Esophagus (tissue), 2 donors: ENCODE results near the gene MEIS2. TPM values are rescaled to one million over a fixed set of nuclear protein-coding genes. Genes with fewer than 3 reads are reported as not detected.

ENCODE experiments used
- H3K27ac ChIP-seq, 2 donors: one replicate each; pipeline ENCODE4 v1.5.1; 2013; ENCODE audit warnings: low read depth in 2 of 2, mild to moderate bottlenecking in 2 of 2, inconsistent platforms in 1 of 2, low read length in 1 of 2, moderate library complexity in 1 of 2
- H3K27me3 ChIP-seq, 2 donors: one replicate each; pipeline ENCODE4 v1.6.1; 2013; ENCODE audit warnings: low read length in 2 of 2, control low read depth in 1 of 2, mild to moderate bottlenecking in 1 of 2; ENCODE audit not compliant: insufficient read depth in 2 of 2, control insufficient read depth in 1 of 2
- H3K36me3 ChIP-seq, 2 donors: one replicate each; pipeline ENCODE4 v1.6.1; 2013; ENCODE audit warnings: low read length in 1 of 2; ENCODE audit not compliant: control insufficient read depth in 2 of 2, insufficient read depth in 2 of 2
- H3K4me1 ChIP-seq, 2 donors: one replicate each; pipeline ENCODE4 v1.6.1; 2013; ENCODE audit warnings: low read length in 1 of 2; ENCODE audit not compliant: control insufficient read depth in 2 of 2, insufficient read depth in 2 of 2
- H3K4me3 ChIP-seq, 2 donors: one replicate each; pipeline ENCODE4 v1.5.1; 2013; ENCODE audit warnings: low read length in 2 of 2, mild to moderate bottlenecking in 2 of 2, low read depth in 1 of 2, moderate library complexity in 1 of 2
- H3K9me3 ChIP-seq, 2 donors: one replicate each; pipeline ENCODE4 v1.6.1; 2013; ENCODE audit warnings: mild to moderate bottlenecking in 2 of 2, low read depth in 1 of 2, low read length in 1 of 2, moderate library complexity in 1 of 2; ENCODE audit not compliant: control insufficient read depth in 2 of 2, insufficient read depth in 1 of 2
- WGBS, 2 donors: extraction: QIAGEN DNeasy Blood & Tissue Kit; methylation state at CpG; one replicate each; pipeline ENCODE4 v1.1.7; 2013; 5-methylcytosine and 5-hydroxymethylcytosine counted together
- polyA plus RNA-seq, 2 donors: library from polyadenylated mRNA; stranded (reverse); fragments of 200-250 nt; gene quantifications; one replicate each; pipeline ENCODE4 v1.2.3, GENCODE V29; 2013
- donor health status: healthy with polysubstance abuse.
- donor health status: Bipolar disorder and iron deficiency.

The MEIS2 gene
- polyA plus RNA-seq, 2 donors: 6.0 to 8.8 TPM

DNA sequence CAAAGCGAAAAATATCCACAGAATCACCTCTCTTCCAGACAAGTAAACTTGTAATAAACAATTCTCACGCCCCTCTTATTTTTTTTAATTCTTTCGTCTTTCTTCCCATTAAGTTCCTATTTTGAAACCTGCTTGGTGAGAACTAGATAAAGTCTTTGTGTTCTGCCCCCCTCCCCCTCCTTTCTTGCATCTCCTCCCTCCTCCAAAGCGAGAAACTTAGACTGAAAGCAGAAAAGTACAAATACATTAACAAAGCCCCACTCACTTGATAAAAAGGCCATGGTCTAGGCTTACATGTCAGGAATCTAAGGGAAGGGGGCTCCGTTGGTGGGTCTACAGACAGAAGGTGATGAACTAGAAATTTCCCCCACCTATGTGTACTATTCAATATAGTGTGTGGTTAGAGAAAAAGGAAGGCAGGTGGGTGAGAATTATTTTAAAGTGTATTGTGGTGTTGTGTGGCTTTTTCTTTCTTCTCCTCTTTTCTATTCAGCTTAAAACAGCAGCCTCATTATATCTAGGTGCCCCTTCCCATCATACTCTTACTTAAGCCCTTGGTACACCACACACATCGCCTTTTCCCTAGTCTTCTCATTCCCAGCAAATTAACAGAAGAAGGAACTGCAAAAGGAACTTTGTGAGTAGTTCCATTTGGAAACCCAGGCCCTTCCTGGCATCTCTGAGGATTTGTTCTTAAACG, 215.3 kb downstream of the MEIS2 start:
- no peaks in the 10 kb centered on the region for H3K36me3 ChIP-seq
- no peaks in the 10 kb centered on the region for H3K9me3 ChIP-seq
- peaks cover 3 to 4% of the 10 kb centered on the region in 2 donors for H3K4me1 ChIP-seq
- 75 to 76% methylated on average over 7 of the region's 7 CpGs for WGBS, 2 donors
- no peak overlapping the region for H3K27ac ChIP-seq
- H3K4me3 ChIP-seq: no peak overlapping the region
- H3K27me3 ChIP-seq: no peaks in the 10 kb centered on the region

- H3K36me3 ChIP-seq: no peaks in the 10 kb centered on the region
- H3K4me3 ChIP-seq: no peak overlapping the region
- peaks cover 0 to 5% of the 10 kb centered on the region in 2 donors for H3K27me3 ChIP-seq
- no peak overlapping the region for H3K27ac ChIP-seq
- 64% methylated on average over 3 of the region's 3 CpGs for WGBS, 2 donors
- no peaks in the 10 kb centered on the region for H3K9me3 ChIP-seq
- peaks cover 3 to 4% of the 10 kb centered on the region in 2 donors for H3K4me1 ChIP-seq
Measured at GRCh38 chr15:36884518-36884875, 215.9 kb downstream of the MEIS2 start.

DNA sequence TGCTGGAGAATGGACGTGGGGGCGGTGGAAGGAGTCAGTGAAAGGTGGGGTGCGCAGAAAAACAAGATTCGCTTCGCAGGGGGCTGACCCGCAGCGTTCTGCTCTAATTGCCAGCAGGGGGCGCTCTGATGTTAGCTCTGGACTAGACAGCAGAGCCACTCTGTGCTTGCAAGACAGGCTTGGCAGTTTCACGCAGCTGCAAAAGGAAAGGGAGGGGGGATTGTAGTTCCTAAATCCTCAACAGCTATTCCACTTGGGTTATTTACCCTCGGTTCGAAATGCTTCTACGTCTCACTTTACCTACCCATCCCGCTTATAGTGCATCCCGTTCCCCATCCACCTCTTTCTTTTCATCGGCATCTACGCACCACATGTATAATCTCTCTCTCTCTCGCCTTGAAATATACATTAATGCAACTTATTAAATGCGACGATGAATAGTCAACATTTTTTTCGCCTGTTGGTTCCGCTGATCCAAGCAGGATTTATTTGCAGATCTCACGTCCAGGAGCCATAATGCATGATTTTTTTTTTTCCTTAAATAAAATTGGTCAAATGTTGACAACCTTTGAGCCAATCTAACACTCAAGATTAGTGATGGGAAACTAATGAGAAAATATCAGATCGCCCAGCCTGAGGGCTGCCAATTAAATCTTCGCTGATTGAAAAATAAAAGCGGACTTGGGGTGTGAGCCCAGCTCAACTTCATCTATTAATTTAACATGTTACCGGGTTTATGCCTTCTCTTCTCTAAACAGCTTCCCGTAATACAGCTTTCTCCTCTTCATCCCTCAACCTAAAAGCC, 216.4 kb downstream of the MEIS2 start:
- Histone ChIP-seq H3K9me3 (no peaks in the 10 kb centered on the region), H3K36me3 (no peaks in the 10 kb centered on the region), H3K27me3 (peaks cover 0 to 5% of the 10 kb centered on the region in 2 donors), H3K27ac (no peak overlapping the region), H3K4me3 (peak overlapping the region in 1 of 2 donors; percentile 38), H3K4me1 (peaks cover 3 to 4% of the 10 kb centered on the region in 2 donors)
- WGBS, 2 donors: 19% methylated on average over 27 of the region's 27 CpGs

- Histone ChIP-seq H3K4me1 (peaks cover 0 to 3% of the 10 kb centered on the region in 2 donors), H3K27me3 (peaks cover 0 to 7% of the 10 kb centered on the region in 2 donors), H3K27ac (no peak overlapping the region), H3K4me3 (peak overlapping the region in 1 of 2 donors; percentile 24), H3K36me3 (no peaks in the 10 kb centered on the region), H3K9me3 (no peaks in the 10 kb centered on the region)
- 22 to 29% methylated on average over 27 of the region's 27 CpGs for WGBS, 2 donors
Measured at GRCh38 chr15:36882487-36883131, 217.7 kb downstream of the MEIS2 start.

GRCh38 chr15:36882056-36882455, 218.3 kb downstream of the MEIS2 start:
- Histone ChIP-seq H3K27ac (no peak overlapping the region), H3K4me3 (no peak overlapping the region), H3K27me3 (peaks cover 0 to 7% of the 10 kb centered on the region in 2 donors), H3K9me3 (no peaks in the 10 kb centered on the region), H3K36me3 (no peaks in the 10 kb centered on the region), H3K4me1 (peaks cover 0 to under 1% of the 10 kb centered on the region in 2 donors)
- 66 to 73% methylated on average over 5 of the region's 5 CpGs for WGBS, 2 donors

- Histone ChIP-seq H3K36me3 (no peaks in the 10 kb centered on the region), H3K9me3 (no peaks in the 10 kb centered on the region), H3K4me3 (no peak overlapping the region), H3K27me3 (peaks cover 0 to 7% of the 10 kb centered on the region in 2 donors), H3K27ac (no peak overlapping the region), H3K4me1 (no peaks in the 10 kb centered on the region)
- WGBS, 2 donors: 80% methylated on average over 2 of the region's 2 CpGs
Measured at GRCh38 chr15:36881516-36881915, 218.8 kb downstream of the MEIS2 start.

- Histone ChIP-seq H3K27ac (no peak overlapping the region), H3K36me3 (no peaks in the 10 kb centered on the region), H3K4me3 (no peak overlapping the region), H3K27me3 (peaks cover 0 to 7% of the 10 kb centered on the region in 2 donors), H3K4me1 (no peaks in the 10 kb centered on the region), H3K9me3 (no peaks in the 10 kb centered on the region)
- WGBS, 2 donors: 55 to 67% methylated on average over 7 of the region's 7 CpGs
Measured at GRCh38 chr15:36880913-36881460, 219.4 kb downstream of the MEIS2 start.

DNA sequence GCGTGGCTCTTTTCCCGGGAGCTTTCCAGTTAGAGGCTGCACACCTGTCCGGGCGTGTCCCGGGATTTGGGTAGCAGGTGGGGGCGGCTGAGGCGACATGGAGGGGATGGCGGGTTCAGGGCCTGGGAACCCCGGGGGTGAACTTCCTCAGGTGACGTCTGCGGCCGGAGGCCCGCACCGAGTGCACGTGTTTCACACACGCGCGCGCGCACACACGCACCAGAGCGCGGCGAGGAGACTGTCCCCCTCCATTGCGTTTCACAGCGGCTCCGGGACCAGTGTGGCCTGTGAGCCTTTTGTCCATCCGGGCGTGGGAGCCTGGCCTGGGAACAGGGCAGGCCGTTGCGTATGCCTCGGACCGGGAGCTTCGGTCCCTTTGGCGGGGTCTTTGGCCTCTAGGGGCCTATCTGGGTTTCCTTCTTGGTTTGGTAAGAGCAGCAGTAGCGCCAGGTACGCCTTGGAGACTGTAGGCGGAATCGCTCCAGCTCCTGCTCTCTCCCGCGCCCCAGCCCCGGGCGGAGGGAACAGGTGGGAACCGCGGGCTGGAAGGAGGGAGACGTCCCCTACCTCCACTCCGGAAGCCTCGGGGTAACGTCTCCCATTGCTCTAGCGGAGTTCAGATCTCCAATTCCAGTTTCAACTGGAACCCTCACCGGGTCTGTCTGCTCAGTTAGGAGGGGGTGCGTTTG, 220.0 kb downstream of the MEIS2 start:
- Histone ChIP-seq H3K4me1 (no peaks in the 10 kb centered on the region), H3K27ac (no peak overlapping the region), H3K4me3 (peak overlapping the region; percentile 18 to 25), H3K9me3 (no peaks in the 10 kb centered on the region), H3K27me3 (peaks cover 0 to 7% of the 10 kb centered on the region in 2 donors), H3K36me3 (no peaks in the 10 kb centered on the region)
- 19 to 25% methylated on average over 52 of the region's 52 CpGs for WGBS, 2 donors
